Stimulated activated CD4-positive, alpha-beta T cell treated with anti-CD3 and anti-CD28 coated beads, TNF-alpha, amount 100 ng/mL, for 48 hours (primary cell): Measurements from ENCODE around the gene SUSD1.
"Not testable (repeated sequence)": the region's sequence is repeated elsewhere in the genome, so short reads cannot be mapped to it uniquely, and the experiment has no call there.

Source experiments
- DNase-seq, 3 donors: peaks; one replicate each; pipeline ENCODE4 v3.0.0-alpha.2; 2020; ENCODE audit warnings: low read depth in 3 of 3

The SUSD1 gene

GRCh38 chr9:112174965-112175795 is at the start of gene SUSD1:
Gene SUSD1 (minus strand): TSS chr9:112175297. CDS start chr9:112175235, 62 bp downstream.
- DNase-seq, result no peak

GRCh38 chr9:112224401-112225289 is 49.5 kb upstream of the SUSD1 start:
- DNase-seq, result no peak

GRCh38 chr9:112218908-112219307 is 43.8 kb upstream of the SUSD1 start:
- DNase-seq, result no peak

- DNase-seq, result no peak
These were observed 37.8 kb upstream of the SUSD1 start for GRCh38 chr9:112212926-112213325.

- no peak for DNase-seq
These were observed 32.4 kb upstream of the SUSD1 start for GRCh38 chr9:112207451-112207850.

GRCh38 chr9:112203536-112203935 is 28.4 kb upstream of the SUSD1 start:
- no peak for DNase-seq

- DNase-seq, result no peak
These were observed 25.6 kb upstream of the SUSD1 start for GRCh38 chr9:112200711-112201110.

- DNase-seq, result no peak
These were observed 23.5 kb upstream of the SUSD1 start for GRCh38 chr9:112198646-112199045.

GRCh38 chr9:112194969-112195431 is 19.9 kb upstream of the SUSD1 start:
- DNase-seq, result no peak

GRCh38 chr9:112193572-112194288 is 18.6 kb upstream of the SUSD1 start:
- no peak for DNase-seq

- not testable (repeated sequence) for DNase-seq
These were observed 15.2 kb upstream of the SUSD1 start for GRCh38 chr9:112190320-112190719.

- no peak for DNase-seq
These were observed 13.8 kb upstream of the SUSD1 start for GRCh38 chr9:112188884-112189283.

- no peak for DNase-seq
These were observed 12.3 kb upstream of the SUSD1 start for GRCh38 chr9:112187404-112187803.

- no peak for DNase-seq
These were observed 11.6 kb upstream of the SUSD1 start for GRCh38 chr9:112186695-112187094.

GRCh38 chr9:112184946-112185345 is 9.8 kb upstream of the SUSD1 start:
- no peak for DNase-seq

- no peak for DNase-seq
These were observed 9.1 kb upstream of the SUSD1 start for GRCh38 chr9:112184221-112184620.

GRCh38 chr9:112180387-112180881 is 5.3 kb upstream of the SUSD1 start:
- no peak for DNase-seq

GRCh38 chr9:112179816-112180215 is 4.7 kb upstream of the SUSD1 start:
- DNase-seq, result no peak

GRCh38 chr9:112176524-112176923 is 1.4 kb upstream of the SUSD1 start:
- DNase-seq, result no peak

- DNase-seq, result no peak
These were observed 759 bp upstream of the SUSD1 start for GRCh38 chr9:112175796-112176315.

GRCh38 chr9:112174222-112174964 is 704 bp downstream of the SUSD1 start:
- DNase-seq, result peak; percentile 43 to 70 (median 43)
